Measurements from ENCODE around the gene TAX1BP3.
A peak's percentile ranks its signal among the peaks of the same experiment; 100 is the strongest.
"Not testable (repeated sequence)": the region's sequence is repeated elsewhere in the genome, so short reads cannot be mapped to it uniquely, and the experiment has no call there.

TAX1BP3 gene, protein sequence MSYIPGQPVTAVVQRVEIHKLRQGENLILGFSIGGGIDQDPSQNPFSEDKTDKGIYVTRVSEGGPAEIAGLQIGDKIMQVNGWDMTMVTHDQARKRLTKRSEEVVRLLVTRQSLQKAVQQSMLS

DNA sequence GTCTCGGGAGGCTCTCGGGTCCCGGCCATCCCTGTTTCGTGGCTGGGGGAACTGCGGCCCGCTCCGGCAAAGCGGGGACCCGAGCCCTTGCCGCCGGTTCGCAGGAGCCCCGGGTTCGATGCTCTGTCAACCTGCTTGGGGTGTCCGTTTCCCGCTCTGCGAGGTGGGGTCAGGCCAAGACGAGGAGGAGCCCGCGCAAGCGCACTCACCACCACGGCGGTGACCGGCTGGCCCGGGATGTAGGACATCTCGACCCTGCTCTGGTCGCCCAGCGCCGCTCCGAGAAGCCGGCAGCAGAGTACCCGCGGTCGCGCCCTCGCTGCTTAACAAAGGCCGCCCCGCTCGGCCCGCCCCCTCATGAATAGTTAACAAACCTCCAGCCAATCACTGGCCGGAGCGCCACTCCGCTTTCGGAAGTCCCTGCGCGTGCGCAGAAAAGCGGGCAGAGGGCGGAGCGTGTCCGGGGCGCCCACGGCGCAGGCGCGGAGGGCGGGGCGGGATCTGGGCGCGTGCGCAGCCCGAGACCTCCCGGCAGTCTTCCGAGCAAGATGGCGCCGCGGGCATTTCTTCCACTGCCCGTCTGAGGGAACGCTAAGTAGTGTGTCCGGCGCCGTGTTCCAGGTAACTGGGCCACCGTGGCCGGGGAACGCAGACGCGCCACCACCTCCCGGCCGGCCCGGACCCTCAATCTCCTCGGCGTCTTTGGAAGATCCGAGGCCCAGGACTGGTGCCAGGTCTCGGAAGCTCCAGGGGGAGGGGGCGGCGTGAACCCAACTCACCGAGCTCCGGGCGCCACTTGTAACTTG lies at the start of gene TAX1BP3, which contains the start of gene EMC6:
TAX1BP3 (minus strand) TSS at position 300 of the 806 bp plus-strand sequence; CDS start at position 248, 52 bp downstream.
EMC6 (plus strand) TSS at position 534 of the 806 bp plus-strand sequence. CDS start 335 bp downstream, outside the sequence.
- peak; percentile 94 to 98 for DNase-seq

DNA sequence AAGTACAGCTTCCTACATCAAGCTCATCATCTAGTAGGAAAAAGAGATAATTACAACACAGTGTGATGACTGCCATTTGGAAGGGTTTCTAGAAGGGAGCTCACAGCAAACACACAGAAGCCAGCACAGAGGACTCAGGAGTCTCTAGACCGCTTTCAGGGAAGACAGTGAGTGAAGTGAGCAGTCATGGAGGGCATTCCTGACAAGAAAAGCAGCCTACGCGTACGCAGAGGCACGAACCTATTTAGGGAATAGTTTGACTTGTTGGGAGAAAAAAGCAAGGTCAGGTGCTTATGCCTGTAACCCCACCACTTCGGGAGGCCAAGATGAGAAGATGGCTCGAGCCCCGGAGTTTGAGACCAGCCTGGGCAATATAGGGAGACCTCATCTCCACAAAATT lies 46.9 kb upstream of the TAX1BP3 start:
- no peak for DNase-seq

DNA sequence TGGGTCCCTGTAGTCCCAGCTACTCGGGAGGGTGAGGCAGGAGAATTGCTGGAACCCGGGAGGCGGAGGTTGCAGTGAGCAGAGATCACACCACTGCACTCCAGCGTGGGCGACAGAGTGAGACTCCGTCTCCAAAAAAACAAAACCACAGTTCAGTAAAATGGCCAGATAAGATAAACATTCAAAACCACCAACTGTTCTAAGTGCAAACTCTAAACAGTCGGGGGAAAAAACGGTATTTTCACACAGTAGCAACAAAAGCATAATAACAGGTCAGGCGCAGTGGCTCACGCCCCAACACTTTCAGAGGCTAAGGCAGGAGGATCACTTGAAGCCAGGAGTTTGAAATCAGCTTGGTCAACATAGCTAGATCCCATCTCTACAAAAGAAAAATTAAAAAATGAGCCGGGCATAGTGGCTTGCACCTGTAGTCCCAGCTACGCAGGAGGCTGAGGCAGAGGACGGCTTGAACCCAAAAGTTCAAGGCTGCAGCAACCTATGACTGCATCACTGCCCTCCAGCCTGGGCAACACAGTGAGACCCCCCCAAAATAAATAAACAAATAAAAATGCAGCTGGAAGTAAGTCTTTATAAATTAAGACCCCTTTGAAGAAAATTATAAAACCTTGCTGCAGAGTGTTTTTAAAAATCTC lies 44.6 kb upstream of the TAX1BP3 start:
- no peak for DNase-seq

DNA sequence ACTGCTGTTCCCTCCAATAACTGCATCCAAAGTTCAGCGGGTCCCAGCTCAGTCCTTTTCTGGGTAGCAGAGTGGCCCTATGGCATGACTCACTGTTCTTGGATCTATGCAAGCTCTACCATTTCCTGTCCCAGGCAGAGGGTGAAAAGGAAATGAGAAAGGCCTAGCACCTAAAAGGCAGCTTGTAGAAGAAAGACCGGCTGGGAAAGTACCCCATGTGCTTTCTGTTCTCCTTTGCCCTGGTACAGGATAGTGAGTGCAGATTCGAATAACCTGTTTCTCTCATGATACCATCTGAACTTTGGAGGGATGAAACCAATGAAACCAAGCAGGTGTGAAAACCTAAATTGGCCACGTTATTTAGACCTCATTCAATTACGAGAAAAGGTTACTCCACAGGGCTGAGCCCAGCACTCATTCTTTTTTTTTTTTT lies 42.6 kb upstream of the TAX1BP3 start:
- no peak for DNase-seq

DNA sequence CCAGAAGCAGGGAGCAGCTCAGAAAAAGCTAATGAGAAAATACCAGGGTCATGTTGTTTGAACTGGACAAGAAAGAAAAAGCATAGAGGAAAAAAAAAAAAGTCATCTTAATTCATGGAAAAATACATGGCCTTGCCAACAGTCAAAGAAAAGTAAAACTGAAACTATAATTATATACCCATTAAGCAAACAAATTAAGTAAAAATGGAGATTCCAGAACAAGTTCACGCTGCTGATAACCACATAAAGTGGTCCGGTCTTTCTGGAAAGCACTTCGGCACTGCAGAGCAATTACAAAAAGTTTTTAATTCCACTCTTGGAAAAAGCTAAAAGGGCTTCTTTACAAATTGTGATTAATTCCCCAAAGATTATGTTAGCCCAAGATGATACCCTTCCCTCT lies 40.0 kb upstream of the TAX1BP3 start:
- no peak for DNase-seq

DNA sequence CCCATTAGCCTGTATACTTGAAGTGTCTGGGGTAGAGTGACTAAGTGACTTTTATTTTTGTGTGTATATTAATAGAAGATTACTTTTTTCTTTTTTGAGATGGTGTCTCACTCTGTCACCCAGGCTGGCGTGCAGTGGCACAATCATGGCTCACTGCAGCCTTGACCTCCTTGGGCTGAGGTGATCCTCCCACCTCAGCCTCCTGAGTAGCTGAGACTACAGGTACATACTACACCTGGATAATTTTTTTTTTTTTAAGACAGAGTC lies 37.3 kb upstream of the TAX1BP3 start:
- DNase-seq = not testable (repeated sequence)

DNA sequence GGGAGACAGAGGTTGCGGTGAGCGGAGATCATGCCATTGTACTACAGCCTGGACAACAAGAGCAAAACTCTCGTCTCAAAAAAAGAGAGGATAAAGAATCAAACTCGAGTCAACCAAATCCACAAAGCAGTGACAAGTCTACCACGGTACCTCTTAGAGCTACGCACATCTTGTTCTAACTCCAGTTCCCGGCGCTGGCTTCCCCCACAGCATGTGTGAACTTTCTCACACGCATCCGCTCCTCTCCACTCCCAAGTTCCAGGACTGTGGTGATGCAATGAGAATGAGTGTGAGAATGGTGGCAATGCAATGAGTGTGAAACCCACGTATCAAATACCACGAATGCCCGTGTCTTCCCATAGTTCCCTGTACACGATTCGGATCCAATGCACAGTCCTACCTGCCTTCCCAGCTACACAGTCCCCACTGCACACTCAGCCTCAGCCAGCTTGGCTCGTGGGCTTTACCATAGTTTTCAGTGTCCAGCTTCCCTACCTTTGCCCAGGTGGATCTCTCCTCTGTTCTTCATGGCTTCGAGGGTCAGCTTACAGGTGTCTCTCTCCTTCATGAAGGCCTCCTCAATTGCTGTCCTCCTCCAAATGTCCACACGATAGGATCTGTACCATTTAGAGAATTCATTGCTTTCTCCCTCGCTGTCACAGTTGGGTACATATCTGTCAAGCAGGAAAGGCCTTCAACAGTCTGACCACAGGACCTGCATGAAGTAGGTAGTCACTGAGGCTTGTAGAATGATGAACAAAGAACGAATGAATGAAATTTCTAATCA lies 36.7 kb upstream of the TAX1BP3 start:
- no peak for DNase-seq

DNA sequence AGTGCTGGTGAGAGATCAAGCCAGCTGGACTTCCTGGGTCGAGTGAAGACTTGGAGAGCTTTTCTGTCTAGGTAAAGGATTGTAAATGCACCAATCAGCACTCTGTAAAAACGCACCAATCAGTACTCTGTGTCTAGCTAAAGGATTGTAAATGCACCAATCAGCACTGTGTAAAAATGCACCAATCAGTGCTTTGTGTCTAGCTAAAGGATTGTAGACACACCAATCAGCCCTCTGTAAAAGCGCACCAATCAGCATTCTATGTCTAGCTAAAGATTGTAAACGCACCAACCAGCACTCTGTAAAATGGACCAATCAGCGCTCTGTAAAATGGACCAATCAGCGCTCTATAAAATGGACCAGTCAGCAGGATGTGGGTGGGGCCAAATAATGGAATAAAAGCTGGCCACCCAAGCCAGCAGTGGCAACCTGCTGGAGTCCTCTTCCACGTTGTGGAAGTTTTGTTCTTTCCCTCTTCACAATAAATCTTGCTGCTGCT lies 33.7 kb upstream of the TAX1BP3 start:
- not testable (repeated sequence) for DNase-seq

DNA sequence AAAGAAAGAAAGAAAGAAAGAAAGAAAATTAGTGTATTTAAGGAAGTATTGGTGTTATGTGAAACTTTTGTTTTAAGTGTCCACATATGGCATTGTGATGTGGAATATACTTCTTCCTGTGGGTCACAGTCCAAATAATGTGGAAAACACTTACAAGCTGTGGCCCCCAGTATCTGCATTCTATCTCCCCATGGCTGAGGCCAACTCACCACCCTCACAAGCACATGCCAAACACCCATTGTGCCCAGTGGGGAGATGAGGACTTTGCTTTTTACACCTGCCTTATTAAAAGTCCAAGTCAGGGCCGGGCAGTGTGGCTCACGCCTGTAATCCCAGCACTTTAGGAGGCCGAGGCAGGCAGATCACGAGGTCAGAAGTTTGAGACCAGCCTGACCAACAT lies 31.6 kb upstream of the TAX1BP3 start:
- DNase-seq = no peak

DNA sequence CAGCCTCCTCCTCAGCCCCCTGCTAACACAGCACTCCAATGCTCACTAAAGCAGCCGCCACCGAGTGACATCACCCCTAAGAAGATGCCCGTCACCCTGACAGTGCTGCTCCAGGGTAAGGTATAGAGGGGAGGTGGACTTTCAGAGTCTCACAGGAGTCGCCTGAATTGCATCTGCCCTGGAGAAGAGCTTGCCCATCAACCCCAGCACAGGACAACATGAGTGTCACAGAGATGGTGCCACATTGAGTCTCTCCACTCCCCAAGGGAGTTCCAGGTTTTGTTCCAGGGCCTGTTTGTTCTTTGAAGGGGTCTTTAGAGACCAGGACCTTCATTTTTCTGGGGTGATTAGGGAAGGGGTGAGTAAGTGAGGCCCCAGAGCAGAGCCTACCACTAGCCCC lies 29.8 kb upstream of the TAX1BP3 start:
- DNase-seq = no peak

DNA sequence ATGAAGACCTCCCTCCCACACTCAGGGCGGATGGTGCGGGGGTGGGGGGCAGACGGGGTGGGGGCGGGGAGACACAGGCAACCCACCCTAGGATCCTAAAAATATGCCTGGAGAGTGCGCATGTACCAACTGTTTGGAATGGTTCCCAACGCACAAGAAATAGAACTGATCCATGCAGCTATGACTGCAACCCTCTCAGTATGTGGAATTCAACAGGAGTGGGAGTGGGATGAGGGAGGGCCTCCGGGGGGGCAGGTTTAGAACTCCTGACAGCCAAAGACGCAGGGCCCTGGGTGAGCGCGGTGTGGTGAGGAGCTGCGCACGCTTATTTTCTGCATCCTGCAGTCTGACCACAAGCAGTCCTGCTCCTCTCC lies 28.7 kb upstream of the TAX1BP3 start:
- DNase-seq = no peak

DNA sequence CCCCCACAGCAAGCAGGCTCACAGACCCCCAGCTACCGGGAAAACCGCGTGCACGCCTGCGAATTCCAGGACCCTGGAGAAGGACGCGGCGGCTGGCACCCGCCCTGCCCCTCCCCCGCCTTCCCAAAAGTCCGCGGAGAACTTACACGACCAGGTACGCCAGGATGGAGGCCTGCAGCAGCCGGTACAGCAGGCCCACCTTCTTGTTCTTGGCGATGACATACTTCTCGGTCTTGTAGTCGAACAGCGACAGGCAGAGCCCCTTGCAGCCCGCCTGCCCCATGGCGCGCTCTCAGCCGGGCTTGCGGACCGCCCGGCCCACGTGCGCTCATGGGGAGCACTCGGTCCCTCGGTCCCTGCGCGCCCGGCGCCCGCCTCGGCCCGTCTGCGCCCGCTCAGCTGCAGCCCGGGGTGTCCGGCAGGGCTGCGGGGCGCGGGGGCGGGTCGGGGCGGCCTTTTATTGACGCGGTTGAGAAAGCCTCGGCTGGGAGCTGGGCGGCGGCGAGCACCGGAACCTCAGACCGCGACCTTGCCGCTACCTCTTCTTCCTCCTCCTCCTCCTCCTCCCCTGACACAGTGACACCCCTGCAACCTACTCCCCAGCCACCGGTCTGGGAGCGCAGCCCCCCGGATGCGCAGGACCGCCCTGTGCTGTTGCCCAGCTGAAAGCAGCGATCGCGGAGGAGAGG lies 27.5 kb upstream of the TAX1BP3 start, which contains the start of gene P2RX5:
P2RX5 (minus strand) TSS at position 433 of the 689 bp plus-strand sequence; CDS start at position 283, 150 bp downstream.
- no peak for DNase-seq

DNA sequence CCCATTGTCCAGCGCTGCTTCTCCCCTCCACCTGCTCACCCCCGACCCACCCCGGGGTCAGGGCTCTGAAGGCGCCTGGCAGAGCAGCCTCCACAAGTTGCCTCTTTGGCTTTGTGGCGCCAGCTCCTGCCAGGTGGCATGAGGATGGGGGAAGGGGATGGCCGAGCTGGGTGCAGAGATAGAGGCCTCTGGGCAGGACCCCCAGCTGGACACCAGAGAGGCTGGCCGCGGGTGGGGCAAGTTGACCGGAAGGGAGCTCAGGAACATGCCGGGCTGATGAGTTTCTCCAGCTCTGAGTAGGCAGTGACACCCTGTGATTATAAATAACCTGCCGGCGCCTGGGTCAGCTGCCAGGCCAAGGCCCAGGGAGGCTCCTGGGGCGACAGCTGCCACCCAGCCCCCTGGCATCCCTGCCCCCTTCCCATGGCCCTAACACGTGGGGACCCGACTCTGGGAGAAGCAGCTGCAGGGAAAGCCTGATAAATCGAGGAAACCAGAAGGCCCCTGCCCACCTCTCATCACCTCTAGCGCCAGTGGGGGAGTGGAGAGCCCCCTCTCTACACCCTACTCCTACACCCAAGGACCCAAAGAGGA lies 26.8 kb upstream of the TAX1BP3 start:
- no peak for DNase-seq

DNA sequence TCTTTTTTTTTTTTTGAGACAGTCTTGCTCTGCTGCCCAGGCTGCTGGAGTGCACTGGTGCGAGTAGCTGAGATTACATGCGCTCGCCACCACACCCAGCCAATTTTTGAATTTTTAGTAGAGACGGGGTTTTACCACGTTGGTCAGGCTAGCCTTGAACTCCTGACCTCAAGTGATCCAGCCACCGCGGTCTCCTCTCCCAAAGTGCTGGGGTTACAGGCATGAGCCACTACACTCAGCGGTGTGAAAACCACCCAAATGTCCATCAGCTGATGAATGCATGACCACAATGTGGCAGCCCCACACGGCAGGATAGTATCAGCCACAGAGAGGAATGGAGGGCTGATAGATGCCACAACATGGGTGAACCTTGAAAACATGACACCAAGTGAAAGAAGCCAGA lies 25.5 kb upstream of the TAX1BP3 start:
- no peak for DNase-seq

DNA sequence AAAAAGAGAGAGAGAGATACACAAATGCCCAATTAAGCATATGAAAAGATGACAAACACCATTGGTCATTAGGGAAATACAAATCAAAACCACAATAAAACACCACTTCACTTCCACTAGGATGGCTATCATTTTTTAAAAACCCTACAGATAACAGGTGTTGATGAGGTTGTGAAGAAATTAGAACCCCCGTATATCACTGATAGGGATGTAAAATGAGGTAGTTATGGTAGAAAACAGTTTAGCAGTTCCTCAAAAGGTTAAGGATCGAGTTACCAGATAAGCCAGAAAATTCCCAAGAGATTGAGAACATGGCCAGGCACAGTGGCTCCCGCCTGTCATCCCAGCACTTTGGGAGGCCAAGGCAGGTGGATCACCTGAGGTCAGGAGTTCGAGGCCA lies 24.8 kb upstream of the TAX1BP3 start:
- no peak for DNase-seq

DNA sequence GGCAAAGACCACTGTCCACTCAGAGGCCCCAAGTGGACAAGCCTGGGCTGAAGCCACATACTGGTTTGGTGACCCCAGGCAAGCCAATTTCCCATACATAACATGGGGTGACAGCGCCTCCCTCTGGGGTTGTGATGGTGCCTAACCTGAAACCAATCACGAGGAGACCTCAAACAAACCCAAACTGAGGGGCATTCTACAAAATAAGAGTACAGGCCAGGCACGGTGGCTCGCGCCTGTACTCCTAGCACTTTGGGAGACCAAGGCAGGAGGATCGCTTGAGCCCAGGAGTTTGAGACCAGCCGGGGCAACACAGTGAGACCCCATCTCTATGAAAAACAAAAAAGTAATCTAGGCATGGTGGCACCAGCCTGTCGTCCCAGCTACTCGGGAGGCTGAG lies 24.0 kb upstream of the TAX1BP3 start:
- DNase-seq = no peak

DNA sequence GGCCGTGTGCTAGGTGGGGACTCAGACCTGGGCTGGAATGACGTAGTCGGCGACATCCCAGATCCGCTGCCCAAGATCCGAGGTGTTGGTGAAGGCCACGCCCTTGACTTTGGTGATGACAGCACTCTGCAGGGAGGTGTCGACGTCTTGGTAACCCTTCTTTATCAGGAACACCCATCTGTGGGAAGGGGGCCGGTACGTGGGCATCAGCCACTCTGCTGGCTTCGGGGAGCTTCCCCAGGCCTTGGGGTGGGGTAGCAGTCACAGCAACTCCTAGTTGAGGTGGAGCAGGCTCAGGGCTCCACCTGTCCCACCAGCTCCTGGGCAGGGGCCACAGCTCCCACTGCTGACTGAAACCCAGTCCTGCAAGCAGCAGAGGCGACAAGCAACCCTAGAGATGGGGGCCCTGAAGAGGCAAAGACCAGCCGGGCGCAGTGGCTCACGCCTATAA lies 23.3 kb upstream of the TAX1BP3 start:
- no peak for DNase-seq

DNA sequence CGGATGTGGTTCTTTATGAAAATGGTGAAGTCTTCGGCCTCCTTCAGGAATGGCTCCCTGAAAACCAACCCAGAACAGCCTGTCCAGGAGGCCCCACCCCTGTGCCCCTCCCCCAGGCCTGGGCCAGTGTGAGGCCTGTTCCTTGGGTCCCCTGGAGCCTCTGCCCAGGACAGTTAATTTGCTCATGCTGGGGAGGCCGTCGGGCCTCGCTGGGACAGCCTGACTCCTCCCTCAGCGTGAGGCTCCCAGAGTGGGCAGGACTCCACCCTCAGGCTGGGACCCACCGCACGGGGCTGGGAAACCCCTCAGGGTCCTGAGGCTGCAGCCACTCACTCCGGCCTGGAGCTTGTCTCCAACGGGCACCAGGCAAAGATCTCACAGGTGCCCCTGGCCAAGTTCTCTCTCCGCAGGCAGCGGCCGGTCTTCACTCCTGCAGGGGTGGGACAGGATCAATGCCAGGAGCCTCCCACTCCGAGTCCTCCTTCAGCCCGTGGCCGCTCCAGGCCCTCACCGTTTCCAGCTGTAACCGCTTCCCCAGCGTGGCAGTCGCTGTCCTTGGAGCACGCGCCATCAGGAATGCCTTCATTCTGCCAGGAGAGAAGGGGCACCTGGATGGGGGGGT lies 21.8 kb upstream of the TAX1BP3 start:
- no peak for DNase-seq

DNA sequence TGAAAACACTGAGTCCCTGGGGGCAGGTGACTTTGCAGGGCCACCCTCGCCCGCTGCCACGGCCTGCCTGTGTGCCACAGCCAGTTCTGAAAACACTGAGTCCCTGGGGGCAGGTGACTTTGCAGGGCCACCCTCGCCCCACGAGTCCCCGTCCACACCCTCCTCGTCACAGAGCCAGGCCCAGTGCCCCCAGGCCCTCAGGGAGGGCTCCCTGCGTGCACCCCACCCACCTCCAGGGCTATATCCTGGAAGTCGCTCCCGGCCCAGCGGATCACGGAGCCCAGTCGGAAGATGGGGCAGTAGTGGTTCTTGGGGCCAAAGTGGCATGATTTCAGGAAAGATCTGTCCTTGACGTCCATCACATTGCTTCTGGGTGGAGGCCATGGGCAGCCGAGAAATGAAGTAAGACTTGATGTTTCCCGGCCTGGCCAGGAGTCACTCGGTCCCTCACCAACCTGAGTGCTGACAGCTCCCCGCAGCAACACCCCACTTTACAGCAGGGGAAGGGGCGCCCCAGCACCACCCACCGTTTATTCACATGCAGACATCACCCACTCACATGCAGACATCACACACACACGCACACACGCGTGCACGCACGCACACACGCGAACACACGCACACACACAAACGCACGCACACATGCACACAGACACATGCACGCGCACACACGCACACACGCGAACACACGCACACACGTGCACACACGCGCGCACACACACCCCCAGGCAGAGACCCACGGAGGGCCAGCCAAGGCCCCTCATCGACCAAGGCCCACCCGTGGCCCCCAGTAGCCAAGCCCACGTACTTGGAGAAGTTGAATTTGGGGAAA lies 21.1 kb upstream of the TAX1BP3 start:
- no peak for DNase-seq

DNA sequence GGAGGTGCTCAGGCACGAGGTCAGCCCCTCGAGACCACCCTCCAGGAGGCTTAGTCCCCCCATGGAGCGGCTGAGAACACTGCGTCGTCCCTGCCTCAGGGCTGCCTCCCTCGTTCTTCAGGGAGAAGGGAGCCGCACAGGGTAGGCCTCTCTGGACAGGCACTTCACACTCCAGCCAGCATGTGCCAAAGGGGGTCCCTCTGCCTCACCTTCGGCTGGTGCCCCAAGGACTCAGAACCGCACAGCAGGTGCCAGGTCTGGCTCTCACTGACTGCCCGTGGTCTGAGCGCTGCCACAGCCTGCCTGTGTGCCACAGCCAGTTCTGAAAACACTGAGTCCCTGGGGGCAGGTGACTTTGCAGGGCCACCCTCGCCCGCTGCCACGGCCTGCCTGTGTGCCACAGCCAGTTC lies 20.5 kb upstream of the TAX1BP3 start:
- no peak for DNase-seq
